H1 (cell line): ENCODE measurements around the gene UNC93A. TPM values are rescaled to one million over a fixed set of nuclear protein-coding genes. Genes with fewer than 3 reads are reported as not detected.
A peak's percentile ranks its signal among the peaks of the same experiment; 100 is the strongest.
"Not testable (repeated sequence)": the region's sequence is repeated elsewhere in the genome, so short reads cannot be mapped to it uniquely, and the experiment has no call there.

ENCODE experiments used
- CTCF ChIA-PET: fragments of 300-600 bp; sonication (Branson Sonifier 250); formaldehyde crosslinking; loops from one replicate; lab custom pipeline; 2021; ENCODE audit not compliant: partially characterized antibody; lab: Charles Lee
- POLR2A ChIA-PET: fragments of 300-600 bp; sonication (Branson Sonifier 250); formaldehyde crosslinking; loops from one replicate; lab custom pipeline; 2021; ENCODE audit warnings: inconsistent platforms; ENCODE audit not compliant: partially characterized antibody; lab: Charles Lee
- DNase-seq, 2 experiments: peaks; one replicate each; pipeline versions ENCODE4 v3.0.0 to v3.0.0-alpha.2; 2010 to 2022; ENCODE audit warnings: low spot score in 2 of 2, low read depth in 1 of 2, mixed read lengths in 1 of 2
- FAIRE-seq: peaks from 2 replicates; lab custom pipeline; 2011; peaks lifted over from hg19 to GRCh38; lab: Jason Lieb, UNC
- H2AFZ ChIP-seq: 2 replicates; pipeline ENCODE4 v1.8.1; 2012; ENCODE audit warnings: low read length, inconsistent platforms
- H2AK5ac ChIP-seq: 2 replicates; pipeline ENCODE4 v1.6.1; 2013; ENCODE audit warnings: low read depth, low read length
- H2BK120ac ChIP-seq: replicated peaks from 2 replicates; pipeline ENCODE3; 2013; ENCODE audit warnings: low read depth, low read length, inconsistent platforms
- H2BK12ac ChIP-seq: 2 replicates; pipeline ENCODE4 v1.6.1; 2013; ENCODE audit warnings: low read depth, low read length
- H2BK15ac ChIP-seq: 2 replicates; pipeline ENCODE4 v1.6.1; 2013; ENCODE audit warnings: low read length
- H2BK20ac ChIP-seq: 2 replicates; pipeline ENCODE4 v1.6.1; 2013; ENCODE audit warnings: low read length
- H2BK5ac ChIP-seq: 2 replicates; pipeline ENCODE4 v1.6.1; 2013; ENCODE audit warnings: low read depth, low read length
- H3K14ac ChIP-seq: 2 replicates; pipeline ENCODE4 v1.6.1; 2013; ENCODE audit warnings: inconsistent platforms; ENCODE audit not compliant: insufficient read length
- H3K18ac ChIP-seq: 2 replicates; pipeline ENCODE4 v1.6.1; 2013; ENCODE audit warnings: low read length; ENCODE audit errors: extremely low read depth
- H3K23ac ChIP-seq: 2 replicates; pipeline ENCODE4 v1.6.1; 2013; ENCODE audit warnings: inconsistent platforms; ENCODE audit not compliant: insufficient read length
- H3K23me2 ChIP-seq: 2 replicates; pipeline ENCODE4 v1.6.1; 2013; ENCODE audit warnings: low read depth, low read length
- H3K27ac ChIP-seq: 2 replicates; pipeline ENCODE4 v1.6.1; 2011; ENCODE audit warnings: low read depth, low read length, inconsistent platforms
- H3K27me3 ChIP-seq, 4 experiments: replicated peaks in 1 of 4; 1 replicate in 1 of 4; 2 replicates in 3 of 4; pipeline versions ENCODE4 v1.6.1 to v1.8.1; 2011 to 2013; ENCODE audit warnings: low read length in 3 of 4, mild to moderate bottlenecking in 3 of 4, inconsistent platforms in 2 of 4, mixed read lengths in 2 of 4, moderate library complexity in 1 of 4; ENCODE audit not compliant: control insufficient read depth in 3 of 4, insufficient read depth in 3 of 4; ENCODE audit errors: extremely low read depth in 1 of 4
- H3K36me3 ChIP-seq, 4 experiments: 2 replicates each; pipeline versions ENCODE4 v1.6.1 to v1.8.1; 2011 to 2013; ENCODE audit warnings: mild to moderate bottlenecking in 4 of 4, low read length in 3 of 4, moderate library complexity in 2 of 4, control low read depth in 1 of 4, inconsistent platforms in 1 of 4; ENCODE audit not compliant: insufficient read depth in 4 of 4, control insufficient read depth in 2 of 4
- H3K4ac ChIP-seq: replicated peaks from 2 replicates; pipeline ENCODE3; 2013; ENCODE audit warnings: low read length, low read depth, mixed read lengths, inconsistent platforms; ENCODE audit not compliant: insufficient read length
- H3K4me1 ChIP-seq, 4 experiments: replicated peaks in 1 of 4; 1 replicate in 1 of 4; 2 replicates in 3 of 4; pipeline versions ENCODE4 v1.6.1 to v1.8.1; 2011 to 2013; ENCODE audit warnings: low read length in 3 of 4, inconsistent platforms in 2 of 4, mixed read lengths in 1 of 4; ENCODE audit not compliant: insufficient read depth in 4 of 4, control insufficient read depth in 3 of 4
- H3K4me2 ChIP-seq, 2 experiments: 2 replicates each; pipeline versions ENCODE4 v1.6.1 to v1.8.1; 2011 to 2013; ENCODE audit warnings: low read depth in 2 of 2, low read length in 2 of 2, control low read depth in 1 of 2, inconsistent platforms in 1 of 2, mild to moderate bottlenecking in 1 of 2; ENCODE audit not compliant: insufficient read depth in 1 of 2
- H3K4me3 ChIP-seq, 4 experiments: fragments of 200-600, 300-600 bp in 1 of 4; sonication (generic), shearing (Covaris generic), sonication (Bioruptor Twin) in 1 of 4; 2 replicates each; pipeline versions ENCODE4 v1.5.1 to v1.8.1; 2011 to 2016; ENCODE audit warnings: low read length in 4 of 4, low read depth in 3 of 4, control low read depth in 2 of 4, inconsistent platforms in 2 of 4, mild to moderate bottlenecking in 2 of 4, mixed read lengths in 1 of 4, moderate library complexity in 1 of 4; ENCODE audit not compliant: insufficient read depth in 2 of 4; ENCODE audit errors: extremely low read depth in 1 of 4
- H3K56ac ChIP-seq: replicated peaks from 2 replicates; pipeline ENCODE3; 2013; ENCODE audit warnings: low read depth, mild to moderate bottlenecking, mixed read lengths, low read length, inconsistent platforms; ENCODE audit not compliant: insufficient read length
- H3K79me1 ChIP-seq: 2 replicates; pipeline ENCODE4 v1.6.1; 2013; ENCODE audit warnings: low read depth, low read length, control low read depth
- H3K79me2 ChIP-seq, 2 experiments: 2 replicates each; pipeline versions ENCODE4 v1.6.1 to v1.8.1; 2012 to 2013; ENCODE audit warnings: low read length in 2 of 2, mild to moderate bottlenecking in 2 of 2, inconsistent platforms in 1 of 2; ENCODE audit not compliant: insufficient read depth in 2 of 2, control insufficient read depth in 1 of 2
- H3K9ac ChIP-seq, 4 experiments: replicated peaks in 1 of 4; 1 replicate in 1 of 4; 2 replicates in 3 of 4; pipeline versions ENCODE4 v1.6.1 to v1.8.1; 2011 to 2013; ENCODE audit warnings: low read depth in 3 of 4, low read length in 3 of 4, control low read depth in 2 of 4, mild to moderate bottlenecking in 2 of 4, moderate library complexity in 2 of 4, inconsistent platforms in 1 of 4; ENCODE audit errors: extremely low read depth in 1 of 4
- H3K9me3 ChIP-seq, 2 experiments: 2 replicates each; pipeline versions ENCODE4 v1.6.1 to v1.8.1; 2012 to 2013; ENCODE audit warnings: mild to moderate bottlenecking in 2 of 2, moderate library complexity in 2 of 2, control low read depth in 1 of 2, inconsistent platforms in 1 of 2, low read depth in 1 of 2, low read length in 1 of 2, mixed read lengths in 1 of 2; ENCODE audit not compliant: insufficient read depth in 2 of 2
- H4K20me1 ChIP-seq, 2 experiments: replicated peaks in 1 of 2; 2 replicates each; pipeline versions ENCODE3 to v1.8.1; 2011 to 2013; ENCODE audit warnings: inconsistent platforms in 2 of 2, low read length in 2 of 2, mild to moderate bottlenecking in 1 of 2; ENCODE audit not compliant: insufficient read depth in 2 of 2, control insufficient read depth in 1 of 2
- H4K5ac ChIP-seq: 2 replicates; pipeline ENCODE4 v1.6.1; 2013; ENCODE audit warnings: low read length, low read depth, mixed read lengths, inconsistent platforms; ENCODE audit not compliant: insufficient read length
- H4K8ac ChIP-seq: 2 replicates; pipeline ENCODE4 v1.8.0; 2013; ENCODE audit warnings: mild to moderate bottlenecking, moderate library complexity, low read length, inconsistent platforms; ENCODE audit not compliant: insufficient read depth; ENCODE audit errors: extremely low read depth
- H4K91ac ChIP-seq: replicated peaks from 2 replicates; pipeline ENCODE3; 2013; ENCODE audit warnings: low read length, mixed read lengths, inconsistent platforms; ENCODE audit not compliant: insufficient read length
- BACH1 ChIP-seq: IDR thresholded peaks from 2 replicates; pipeline ENCODE4 v1.6.1; 2012; ENCODE audit warnings: low read length, improper control_type of control experiment
- CTCF ChIP-seq, 3 experiments: IDR thresholded peaks; 1 replicate in 2 of 3; 2 replicates in 1 of 3; pipeline versions ENCODE4 v1.5.1 to v1.6.1; 2011; ENCODE audit warnings: low read length in 3 of 3, mild to moderate bottlenecking in 3 of 3, inconsistent platforms in 2 of 3, low read depth in 1 of 3, moderate library complexity in 1 of 3; ENCODE audit not compliant: insufficient read depth in 1 of 3; ENCODE audit errors: control extremely low read depth in 1 of 3
- SIN3A ChIP-seq, 2 experiments: IDR thresholded peaks in 1 of 2; conservative IDR thresholded peaks in 1 of 2; 2 replicates each; pipeline ENCODE4 v1.6.1; 2011 to 2012; ENCODE audit warnings: low read length in 2 of 2, improper control_type of control experiment in 1 of 2, low read depth in 1 of 2, mild to moderate bottlenecking in 1 of 2
- WGBS, 2 experiments: shearing (Covaris generic) in 1 of 2; methylation state at CpG; one replicate each; pipeline versions ENCODE4 v1.1.6 to v1.1.7; 2013 to 2015; ENCODE audit warnings: low lambda C conversion rate in 2 of 2, mixed read lengths in 2 of 2, inconsistent platforms in 1 of 2, low coverage in 1 of 2, missing lambda C conversion rate in 1 of 2; ENCODE audit not compliant: insufficient replicate concordance in 2 of 2, insufficient coverage in 1 of 2, insufficient read length in 1 of 2; ENCODE audit errors: extremely low coverage in 1 of 2, missing lambda C conversion rate in 1 of 2; 5-methylcytosine and 5-hydroxymethylcytosine counted together
- polyA plus RNA-seq, 7 experiments: library from polyadenylated mRNA; depleted of rRNA in 3 of 7; stranded (reverse) in 5 of 7; unstranded in 2 of 7; fragments of >200 nt in 5 of 7; fragments of 200-250 nt in 2 of 7; gene quantifications; 1 replicate in 5 of 7; 2 replicates in 1 of 7; 4 replicates in 1 of 7; pipeline versions ENCODE4 v1.2.1 to v1.2.3, GENCODE V29; 2011 to 2013; ENCODE audit warnings: missing spikeins in 2 of 7, mixed read lengths in 2 of 7
- total RNA-seq: library from RNA; stranded (reverse); fragmentation: NEBNext Ultra II Directional; extraction: Animal tissue kit (Norgen Biotek cat#: 25700); gene quantifications from 2 replicates; pipeline ENCODE4 v1.2.1, GENCODE V29; 2021
- TF ChIP-seq, protein P1 (sequence below): IDR thresholded peaks from 2 replicates; pipeline ENCODE4 v1.6.1; 2011; ENCODE audit warnings: low read length, improper control_type of control experiment

The UNC93A gene
- total and polyA plus RNA-seq, 2 of the 8 experiments (the other 6 are each of a cell fraction or from before 2014, with no cell fraction given): 0.39 TPM; not detected in 1

DNA sequence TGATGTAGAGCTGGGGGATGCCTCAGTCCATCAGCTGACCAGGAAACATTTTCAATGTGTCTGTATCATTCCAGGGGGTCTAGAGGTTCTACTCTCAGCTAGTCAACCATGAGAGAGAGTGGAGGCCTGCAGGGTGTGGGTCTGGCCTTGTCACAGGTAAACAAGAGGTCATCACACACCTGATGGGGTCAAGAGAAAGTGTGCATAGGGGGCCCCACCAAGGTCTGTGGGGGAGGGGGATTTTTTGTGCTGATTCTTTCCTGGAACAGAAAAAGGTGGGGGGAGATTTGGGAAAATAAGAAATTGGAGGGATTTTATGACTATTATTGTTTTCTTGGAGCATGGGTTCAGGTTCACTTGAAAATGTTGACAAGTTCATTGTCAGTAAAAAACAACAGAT is 8.9 kb upstream of the UNC93A start (continued):
- TF ChIP-seq CTCF (IDR thresholded peaks at IDR 0.05; ENCODE audit: control extremely low read depth in 1 of 3, insufficient read depth in 1 of 3, low read depth in 1 of 3, low read length in 3 of 3) (no peak), BACH1 (no peak), SIN3A (conservative IDR thresholded peaks at IDR 0.05 in 1 of 2, IDR thresholded peaks at IDR 0.05 in 1 of 2; ENCODE audit: low read depth in 1 of 2, low read length in 2 of 2) (no peak)
- TF ChIP-seq, protein P1, sequence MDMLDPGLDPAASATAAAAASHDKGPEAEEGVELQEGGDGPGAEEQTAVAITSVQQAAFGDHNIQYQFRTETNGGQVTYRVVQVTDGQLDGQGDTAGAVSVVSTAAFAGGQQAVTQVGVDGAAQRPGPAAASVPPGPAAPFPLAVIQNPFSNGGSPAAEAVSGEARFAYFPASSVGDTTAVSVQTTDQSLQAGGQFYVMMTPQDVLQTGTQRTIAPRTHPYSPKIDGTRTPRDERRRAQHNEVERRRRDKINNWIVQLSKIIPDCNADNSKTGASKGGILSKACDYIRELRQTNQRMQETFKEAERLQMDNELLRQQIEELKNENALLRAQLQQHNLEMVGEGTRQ: no peak

- ChIA-PET CTCF (interaction anchor here (0.7 to 2.5 kb wide), 5 partner anchors 10 to 67 kb away, joined by 3 to 19 read pairs (median 5); no protein-coding TSS in a partner anchor), POLR2A (interaction anchor here (1.3 kb wide), 1 partner anchor 61 kb away, joined by 7 read pairs; no protein-coding TSS in a partner anchor)
- 84% methylated on average over 8 of the region's 13 CpGs; no CpG with 5 or more reads in 1 of the 2 experiments for WGBS, 2 experiments
- not testable (repeated sequence) for H4K20me1 ChIP-seq, H3K9me3 ChIP-seq, H2BK12ac ChIP-seq, H3K56ac ChIP-seq, H3K14ac ChIP-seq, H2BK15ac ChIP-seq, H3K4me3 ChIP-seq, H3K27ac ChIP-seq, H2BK20ac ChIP-seq, H3K79me1 ChIP-seq, DNase-seq, H4K5ac ChIP-seq, H3K4me2 ChIP-seq, H4K91ac ChIP-seq, H3K79me2 ChIP-seq, H2BK5ac ChIP-seq, H2AFZ ChIP-seq, H4K8ac ChIP-seq, H2AK5ac ChIP-seq, H2BK120ac ChIP-seq, H3K23me2 ChIP-seq, H3K36me3 ChIP-seq, H3K4ac ChIP-seq, H3K27me3 ChIP-seq, H3K18ac ChIP-seq, H3K23ac ChIP-seq, H3K9ac ChIP-seq
- H3K4me1 ChIP-seq: peaks cover 6 to 19% (median 10%) of the 10 kb centered on the region in 4 experiments; a peak in 5 of 7 replicates
- FAIRE-seq: peak; percentile 84
These were observed 6.5 kb upstream of the UNC93A start for GRCh38 chr6:167284565-167284964.
